HG03558 (cell line): Measurements from ENCODE around the gene SLC35A1.
A peak's percentile ranks its signal among the peaks of the same experiment; 100 is the strongest.
"Not testable (repeated sequence)": the region's sequence is repeated elsewhere in the genome, so short reads cannot be mapped to it uniquely, and the experiment has no call there.

Source experiments
- ATAC-seq: cut with Tn5 transposase; IDR thresholded peaks from one replicate; pipeline ENCODE4 v1.9.1; 2021; ENCODE audit warnings: moderate number of reproducible peaks; ENCODE audit not compliant: unreplicated experiment; ENCODE audit errors: extremely low read depth

The SLC35A1 gene

GRCh38 chr6:87472525-87473418, at the start of gene SLC35A1:
TSS of gene SLC35A1 (plus strand) at chr6:87472974. CDS start at chr6:87473004, 30 bp downstream.
- ATAC-seq: peak; percentile 77

- no peak for ATAC-seq
Measured at GRCh38 chr6:87426789-87427188, 46.0 kb upstream of the SLC35A1 start.

GRCh38 chr6:87430499-87430898, 42.3 kb upstream of the SLC35A1 start:
- no peak for ATAC-seq

GRCh38 chr6:87431263-87431662, 41.5 kb upstream of the SLC35A1 start:
- no peak for ATAC-seq

- ATAC-seq: no peak
Measured at GRCh38 chr6:87436435-87436834, 36.3 kb upstream of the SLC35A1 start.

- no peak for ATAC-seq
Measured at GRCh38 chr6:87441711-87442110, 31.1 kb upstream of the SLC35A1 start.

DNA sequence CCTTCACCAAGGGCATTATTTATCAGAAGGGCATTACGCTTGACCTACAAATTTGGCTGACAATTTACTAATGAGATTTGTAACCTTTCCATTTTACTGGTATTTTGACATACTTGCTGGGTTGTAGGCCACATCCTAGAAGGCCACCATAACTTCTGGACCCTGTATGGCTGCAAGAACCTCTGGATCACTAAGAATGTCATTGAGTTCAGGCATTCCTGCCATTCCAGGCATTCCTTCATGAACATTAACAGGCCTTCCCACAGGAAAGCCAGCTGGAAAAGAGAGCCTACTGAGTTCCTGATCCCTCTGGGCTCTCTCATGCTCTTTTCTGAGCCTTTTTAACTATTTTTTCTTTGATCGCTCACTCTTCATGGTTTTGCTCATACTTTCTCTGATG, 28.4 kb upstream of the SLC35A1 start:
- ATAC-seq: no peak

GRCh38 chr6:87465051-87465450, 7.7 kb upstream of the SLC35A1 start:
- no peak for ATAC-seq

DNA sequence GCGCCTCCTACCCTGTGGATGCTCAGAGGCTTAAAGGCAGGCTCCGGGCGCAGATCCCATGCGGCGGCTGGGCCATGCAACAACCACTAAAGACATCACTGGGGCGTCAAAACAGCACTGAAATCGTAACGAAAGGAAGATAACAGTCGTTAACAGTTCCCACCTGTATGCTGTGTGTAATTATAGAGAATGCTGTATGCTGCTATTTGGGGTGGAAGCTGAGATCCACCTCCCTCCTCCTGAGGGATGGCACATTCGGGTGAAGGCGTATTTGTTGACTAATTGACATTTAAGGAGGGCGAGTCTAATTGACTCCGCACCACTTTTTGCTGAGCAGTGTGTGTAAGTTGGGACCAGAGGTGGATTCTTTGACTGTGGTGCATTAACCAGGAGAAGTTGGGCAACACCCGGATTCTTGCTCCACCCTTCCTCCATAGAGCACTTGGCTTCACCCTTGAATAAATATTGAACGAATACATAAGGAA, 687 bp downstream of the SLC35A1 start:
- ATAC-seq: peak; percentile 35

DNA sequence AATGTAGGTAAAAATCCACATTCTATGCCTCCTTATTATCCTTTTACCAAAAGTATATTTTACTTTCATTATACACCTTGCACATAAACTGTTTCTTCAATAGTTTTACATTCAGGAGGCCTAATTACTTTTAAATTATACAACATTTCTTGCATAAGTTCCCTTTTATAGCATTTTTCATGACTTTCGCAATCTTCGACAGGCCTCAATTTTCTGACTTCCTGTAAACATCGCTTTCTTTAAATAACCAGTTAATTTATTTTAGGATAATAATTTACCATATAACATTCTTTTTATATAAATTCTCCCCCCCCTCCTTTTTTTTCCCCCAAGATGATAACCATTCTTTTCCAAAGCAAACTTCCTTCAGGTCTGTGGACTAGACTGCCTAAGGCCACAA, 9.2 kb downstream of the SLC35A1 start:
- ATAC-seq: no peak

DNA sequence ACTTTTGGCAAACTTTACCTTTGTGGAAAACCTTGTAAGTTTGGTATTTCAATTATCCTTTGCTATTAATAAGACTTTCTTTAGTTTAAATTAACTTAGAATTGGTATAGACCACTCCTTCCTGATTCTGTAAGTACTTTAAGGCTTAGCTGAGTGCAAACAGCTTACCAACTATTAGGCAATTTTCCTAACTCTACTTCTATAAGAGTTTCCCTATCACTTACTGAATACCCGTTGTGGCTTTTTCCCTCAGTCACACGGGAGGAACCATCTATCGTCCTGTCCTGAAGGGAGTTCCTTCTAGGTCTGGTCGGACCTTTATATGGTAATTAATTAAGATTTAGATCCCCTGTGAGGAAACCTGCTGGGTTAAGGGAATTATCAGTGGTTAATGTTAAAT, 9.6 kb downstream of the SLC35A1 start:
- ATAC-seq: no peak

GRCh38 chr6:87483929-87484328, 11.2 kb downstream of the SLC35A1 start:
- ATAC-seq: no peak

DNA sequence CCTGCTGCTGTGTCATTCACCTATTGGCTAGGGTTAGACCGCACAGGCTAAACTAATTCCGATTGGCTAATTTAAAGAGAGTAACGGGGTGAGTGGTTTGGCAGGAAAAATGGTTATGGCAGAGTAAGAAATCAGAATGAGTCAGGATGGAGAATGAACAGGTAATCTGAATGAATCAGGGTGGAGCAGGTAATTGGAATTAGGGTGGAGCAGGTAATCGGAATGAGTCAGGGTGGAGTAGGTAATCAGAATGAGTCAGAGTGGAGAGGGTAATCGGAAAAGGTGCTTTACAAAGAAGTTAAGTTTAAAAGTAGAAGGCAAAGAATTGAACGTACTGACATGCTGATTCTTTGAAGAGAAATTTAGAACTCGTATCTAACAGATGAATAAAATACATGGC, 11.7 kb downstream of the SLC35A1 start:
- ATAC-seq: no peak

DNA sequence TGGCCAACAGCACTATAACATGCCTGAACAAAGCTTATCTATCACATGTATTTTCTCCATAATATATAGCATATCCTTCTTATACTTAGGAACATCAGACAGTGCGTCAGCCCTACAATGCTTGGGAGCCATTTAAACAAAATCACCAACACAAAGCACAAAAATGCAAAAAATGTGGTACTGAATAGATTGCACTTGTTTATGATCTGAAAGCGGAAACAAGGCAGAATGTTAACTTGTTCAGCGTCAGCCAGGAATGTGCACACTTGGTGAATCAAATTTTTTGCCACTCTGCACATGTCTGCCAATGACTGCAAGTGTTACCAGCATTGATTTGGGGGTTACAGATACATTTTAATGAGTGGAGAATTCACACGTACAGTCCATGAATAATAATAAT, 14.8 kb downstream of the SLC35A1 start:
- no peak for ATAC-seq

- ATAC-seq: not testable (repeated sequence)
Measured at GRCh38 chr6:87489326-87489725, 16.6 kb downstream of the SLC35A1 start.

DNA sequence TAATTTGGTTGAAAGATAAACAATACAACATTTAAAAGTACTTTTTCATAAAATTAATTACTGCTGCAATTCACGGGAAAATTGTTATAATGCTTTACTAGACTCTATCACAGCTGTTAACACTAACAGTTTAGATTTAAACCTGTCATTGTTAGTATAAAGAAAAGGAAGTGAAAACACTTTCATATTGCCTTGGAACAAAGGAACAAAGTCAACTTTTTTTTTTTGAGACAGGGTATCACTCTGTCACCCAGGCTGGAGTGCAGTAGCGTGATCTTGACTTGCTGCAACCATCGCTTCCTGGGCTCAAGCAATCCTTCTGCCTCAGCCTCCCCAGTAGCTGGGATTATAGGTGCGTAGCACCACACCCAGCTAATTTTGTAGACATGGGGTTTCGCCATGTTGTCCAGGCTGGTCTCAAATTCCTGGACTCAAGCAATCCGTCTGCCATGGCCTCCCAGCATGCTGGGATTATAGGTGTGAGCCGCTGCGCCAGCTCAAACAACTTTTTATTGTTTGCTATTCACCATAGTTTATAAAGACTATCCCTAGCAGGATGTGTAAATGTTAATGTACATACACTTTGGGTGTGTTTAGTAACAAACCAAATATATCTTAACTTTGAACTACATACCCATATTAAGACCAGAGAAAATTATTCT, 22.1 kb downstream of the SLC35A1 start:
- no peak for ATAC-seq

GRCh38 chr6:87498048-87498447, 25.3 kb downstream of the SLC35A1 start:
- ATAC-seq: no peak

- no peak for ATAC-seq
Measured at GRCh38 chr6:87501809-87502572, 29.2 kb downstream of the SLC35A1 start.

GRCh38 chr6:87504441-87504840, 31.7 kb downstream of the SLC35A1 start:
- no peak for ATAC-seq

- no peak for ATAC-seq
Measured at GRCh38 chr6:87514831-87515230, 42.1 kb downstream of the SLC35A1 start.

- no peak for ATAC-seq
Measured at GRCh38 chr6:87518453-87518852, 45.7 kb downstream of the SLC35A1 start.
